HT-29 (cell line): ENCODE data around the gene CXXC4. TPM values are rescaled to one million over a fixed set of nuclear protein-coding genes. Genes with fewer than 3 reads are reported as not detected.

Experiments used
- DNase-seq: peaks from one replicate; pipeline ENCODE4 v3.0.0-alpha.2; 2015; ENCODE audit warnings: low spot score
- total RNA-seq: library from RNA; depleted of rRNA; stranded (reverse); fragments of >200 nt; shearing (Covaris generic); gene quantifications from 2 replicates; pipeline ENCODE4 v1.2.3, GENCODE V29; 2014

The CXXC4 gene
- total RNA-seq, 1 experiment from 2014 or later = 0.56 TPM

GRCh38 chr4:104420766-104421165, 73.9 kb downstream of the CXXC4 start:
- no peak for DNase-seq
